Activated T-cell treated with anti-CD3 and anti-CD28 coated beads for 48 hours (primary cell): ENCODE data around the gene C22orf23.

ENCODE experiments used
- DNase-seq: peaks from one replicate; pipeline ENCODE4 v3.0.0-alpha.2; 2020; ENCODE audit warnings: low read depth

C22orf23 gene

GRCh38 chr22:37925330-37925729 is 28.1 kb downstream of the C22orf23 start:
- no peak for DNase-seq

- DNase-seq = no peak
Measured at GRCh38 chr22:37924386-37925065, 28.9 kb downstream of the C22orf23 start.

- DNase-seq = no peak
Measured at GRCh38 chr22:37923927-37924326, 29.5 kb downstream of the C22orf23 start.

- DNase-seq = no peak
Measured at GRCh38 chr22:37922191-37922590, 31.2 kb downstream of the C22orf23 start.

- no peak for DNase-seq
Measured at GRCh38 chr22:37920126-37920525, 33.3 kb downstream of the C22orf23 start.

GRCh38 chr22:37918580-37919270 is 34.7 kb downstream of the C22orf23 start:
- DNase-seq = no peak

- no peak for DNase-seq
Measured at GRCh38 chr22:37917874-37918548, 35.4 kb downstream of the C22orf23 start.

- no peak for DNase-seq
Measured at GRCh38 chr22:37916311-37916710, 37.1 kb downstream of the C22orf23 start.

GRCh38 chr22:37913233-37913721 is 40.1 kb downstream of the C22orf23 start:
- DNase-seq = no peak

- no peak for DNase-seq
Measured at GRCh38 chr22:37912171-37912570, 41.2 kb downstream of the C22orf23 start.

- DNase-seq = no peak
Measured at GRCh38 chr22:37911697-37912096, 41.7 kb downstream of the C22orf23 start.

- no peak for DNase-seq
Measured at GRCh38 chr22:37910890-37911672, 42.3 kb downstream of the C22orf23 start.

GRCh38 chr22:37909766-37910165 is 43.6 kb downstream of the C22orf23 start:
- no peak for DNase-seq

- DNase-seq = no peak
Measured at GRCh38 chr22:37907036-37907954, 46.1 kb downstream of the C22orf23 start.

GRCh38 chr22:37906364-37907008 is 46.9 kb downstream of the C22orf23 start:
- peak; percentile 35 for DNase-seq

- peak; percentile 66 for DNase-seq
Measured at GRCh38 chr22:37905534-37906363, 47.7 kb downstream of the C22orf23 start, which contains the start of gene MICALL1. Gene MICALL1 (plus strand): TSS chr22:37906297. CDS start chr22:37906423, 126 bp downstream.

- no peak for DNase-seq
Measured at GRCh38 chr22:37904572-37905533, 48.5 kb downstream of the C22orf23 start.

- no peak for DNase-seq
Measured at GRCh38 chr22:37898441-37899181, 54.8 kb downstream of the C22orf23 start.
